HG03432 (cell line): ENCODE measurements around the gene CPD.

Source experiments
- ATAC-seq: cut with Tn5 transposase; IDR thresholded peaks from one replicate; pipeline ENCODE4 v1.9.1; 2021; ENCODE audit warnings: mild to moderate bottlenecking, moderate library complexity; ENCODE audit not compliant: unreplicated experiment

Gene CPD

DNA sequence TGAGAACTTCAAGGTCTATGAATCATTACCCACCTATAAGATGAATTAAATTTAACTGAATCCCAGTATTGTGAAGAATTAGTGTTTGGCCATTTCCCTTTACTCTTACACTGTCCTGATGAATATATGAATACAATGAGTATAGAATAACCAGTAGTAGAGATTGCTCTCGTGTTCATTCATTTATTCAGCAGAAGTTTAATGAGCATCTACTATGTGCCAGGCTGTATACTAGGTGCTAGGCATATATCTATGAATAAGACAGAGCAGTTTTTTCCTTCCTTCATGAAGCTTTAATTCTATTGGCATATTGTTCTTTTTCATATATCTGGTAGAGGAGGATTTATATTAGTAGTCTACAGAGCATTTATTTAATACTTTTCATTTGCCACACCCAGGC is 104.4 kb downstream of the CPD start:
- no peak for ATAC-seq

GRCh38 chr17:30493780-30494179 is 115.1 kb downstream of the CPD start:
- ATAC-seq = no peak

GRCh38 chr17:30495586-30495985 is 116.9 kb downstream of the CPD start:
- ATAC-seq = no peak

GRCh38 chr17:30503558-30503957 is 124.8 kb downstream of the CPD start:
- ATAC-seq = no peak

GRCh38 chr17:30505868-30506417 is 127.2 kb downstream of the CPD start:
- no peak for ATAC-seq

- no peak for ATAC-seq
Measured at GRCh38 chr17:30506481-30506880, 127.8 kb downstream of the CPD start.

GRCh38 chr17:30513346-30513745 is 134.6 kb downstream of the CPD start:
- ATAC-seq = no peak

GRCh38 chr17:30514895-30515596 is 136.3 kb downstream of the CPD start:
- no peak for ATAC-seq

GRCh38 chr17:30517786-30518185 is 139.1 kb downstream of the CPD start:
- ATAC-seq = no peak

DNA sequence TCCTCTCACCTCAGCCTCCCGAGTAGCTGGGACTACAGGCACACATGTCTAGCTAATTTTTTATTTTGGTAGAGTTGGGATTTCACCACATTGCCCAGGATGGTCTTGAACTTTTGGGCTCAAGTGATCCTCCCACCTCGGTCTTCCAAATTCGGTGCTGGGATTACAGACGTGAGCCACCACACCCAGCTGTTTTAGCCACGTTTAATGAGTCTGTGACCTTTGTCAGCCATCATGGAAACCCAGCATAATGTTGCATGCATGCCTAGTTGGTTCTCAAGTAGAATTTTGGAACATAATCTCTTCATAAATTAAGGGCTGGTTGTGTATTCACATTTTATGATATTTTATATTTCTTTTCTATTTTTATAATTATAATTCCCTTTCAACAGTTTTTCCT is 140.4 kb downstream of the CPD start:
- no peak for ATAC-seq
